GM19238 (cell line): Measurements from ENCODE around the gene SF3A2.

Experiments
- DNase-seq: peaks from one replicate; pipeline ENCODE4 v3.0.0; 2011; ENCODE audit warnings: low spot score; ENCODE audit not compliant: insufficient read length

The SF3A2 gene

DNA sequence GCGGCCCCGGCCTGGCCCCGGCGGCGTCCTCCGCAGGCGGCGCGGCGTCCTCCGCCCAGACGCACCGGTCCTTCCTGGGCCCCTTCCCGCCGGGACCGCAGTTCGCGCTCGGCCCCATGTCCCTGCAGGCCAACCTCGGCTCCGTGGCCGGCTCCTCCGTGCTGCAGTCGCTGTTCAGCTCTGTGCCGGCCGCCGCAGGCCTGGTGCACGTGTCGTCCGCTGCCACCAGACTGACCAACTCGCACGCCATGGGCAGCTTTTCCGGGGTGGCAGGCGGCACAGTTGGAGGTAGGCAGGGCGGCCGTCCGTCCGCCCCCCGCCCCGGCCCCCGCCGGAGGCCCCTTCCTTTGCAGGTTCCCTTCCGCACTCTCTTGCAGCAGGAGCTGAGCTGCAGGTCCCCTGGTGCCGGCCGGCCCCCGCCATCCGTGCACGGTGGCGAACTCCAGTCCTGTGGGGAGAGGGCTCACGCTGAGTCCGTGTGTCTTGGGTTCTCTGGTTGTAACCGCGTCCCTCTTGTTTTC is 9.7 kb upstream of the SF3A2 start:
- DNase-seq, result no peak

DNA sequence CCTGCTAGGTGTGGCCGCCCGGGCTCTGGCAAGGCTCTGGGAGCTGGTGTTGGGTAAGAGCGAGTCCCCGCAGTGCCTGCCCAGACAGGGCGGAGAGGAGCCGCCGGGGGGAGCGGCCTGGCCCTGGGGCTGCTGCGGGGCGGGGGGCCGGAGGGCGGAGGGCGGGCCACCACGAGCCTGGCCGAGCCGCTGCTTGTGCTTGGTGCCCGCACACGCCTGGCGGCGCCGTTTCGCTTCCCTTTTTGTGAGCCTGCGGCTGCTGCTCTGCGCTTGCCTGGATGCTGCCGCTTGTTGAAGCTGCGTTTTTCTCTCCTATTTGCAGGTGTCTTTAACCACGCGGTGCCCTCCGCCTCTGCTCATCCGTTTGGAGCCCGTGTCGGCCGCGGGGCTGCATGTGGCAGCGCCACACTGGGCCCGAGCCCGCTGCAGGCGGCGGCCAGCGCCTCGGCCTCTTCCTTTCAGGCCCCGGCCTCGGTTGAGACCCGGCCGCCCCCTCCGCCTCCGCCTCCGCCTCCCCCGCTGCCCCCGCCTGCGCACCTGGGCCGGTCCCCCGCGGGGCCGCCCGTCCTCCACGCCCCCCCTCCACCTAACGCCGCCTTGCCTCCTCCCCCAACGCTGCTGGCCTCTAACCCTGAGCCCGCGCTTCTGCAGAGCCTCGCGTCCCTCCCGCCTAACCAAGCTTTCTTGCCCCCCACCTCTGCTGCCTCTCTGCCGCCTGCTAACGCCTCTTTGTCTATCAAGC is 9.0 kb upstream of the SF3A2 start:
- no peak for DNase-seq

DNA sequence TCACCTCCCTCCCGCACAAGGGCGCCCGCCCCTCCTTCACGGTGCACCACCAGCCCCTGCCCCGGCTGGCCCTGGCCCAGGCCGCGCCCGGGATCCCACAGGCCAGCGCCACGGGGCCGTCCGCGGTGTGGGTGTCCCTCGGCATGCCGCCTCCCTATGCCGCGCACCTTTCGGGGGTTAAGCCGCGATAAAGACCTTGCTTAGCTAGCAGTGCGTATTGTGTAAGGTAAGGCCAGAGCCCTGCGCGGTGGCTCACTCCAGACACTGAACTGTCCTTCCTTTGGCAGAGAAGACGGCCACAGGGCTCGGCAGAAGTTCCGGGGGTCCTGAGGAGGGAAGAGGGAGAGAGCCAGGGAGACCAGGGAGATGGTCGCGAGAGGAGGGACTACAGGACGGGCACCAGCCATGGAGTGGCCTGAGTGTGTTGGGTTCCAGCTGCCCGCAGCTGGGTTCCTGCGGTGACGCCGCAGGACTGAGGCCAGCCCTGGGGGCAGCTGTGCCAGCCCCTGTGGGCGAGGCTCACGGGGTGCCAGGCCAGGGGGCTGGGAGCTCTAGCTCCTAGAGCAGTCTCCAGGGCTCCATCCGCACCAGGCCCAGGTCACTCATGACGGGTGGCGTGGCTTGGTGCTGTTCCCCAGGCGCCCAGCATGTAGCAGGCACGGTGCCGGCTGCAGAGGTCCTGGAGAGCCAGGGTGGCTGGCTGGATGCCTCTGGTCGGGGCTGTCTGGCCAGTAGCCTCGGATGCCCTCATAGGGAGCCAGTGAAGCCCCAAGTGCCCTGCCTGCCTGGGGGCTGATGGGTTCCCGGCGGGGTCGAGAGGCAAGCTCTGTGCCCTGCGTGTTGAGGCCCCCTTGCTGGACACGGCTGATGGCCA is 8.2 kb upstream of the SF3A2 start:
- DNase-seq, result no peak

DNA sequence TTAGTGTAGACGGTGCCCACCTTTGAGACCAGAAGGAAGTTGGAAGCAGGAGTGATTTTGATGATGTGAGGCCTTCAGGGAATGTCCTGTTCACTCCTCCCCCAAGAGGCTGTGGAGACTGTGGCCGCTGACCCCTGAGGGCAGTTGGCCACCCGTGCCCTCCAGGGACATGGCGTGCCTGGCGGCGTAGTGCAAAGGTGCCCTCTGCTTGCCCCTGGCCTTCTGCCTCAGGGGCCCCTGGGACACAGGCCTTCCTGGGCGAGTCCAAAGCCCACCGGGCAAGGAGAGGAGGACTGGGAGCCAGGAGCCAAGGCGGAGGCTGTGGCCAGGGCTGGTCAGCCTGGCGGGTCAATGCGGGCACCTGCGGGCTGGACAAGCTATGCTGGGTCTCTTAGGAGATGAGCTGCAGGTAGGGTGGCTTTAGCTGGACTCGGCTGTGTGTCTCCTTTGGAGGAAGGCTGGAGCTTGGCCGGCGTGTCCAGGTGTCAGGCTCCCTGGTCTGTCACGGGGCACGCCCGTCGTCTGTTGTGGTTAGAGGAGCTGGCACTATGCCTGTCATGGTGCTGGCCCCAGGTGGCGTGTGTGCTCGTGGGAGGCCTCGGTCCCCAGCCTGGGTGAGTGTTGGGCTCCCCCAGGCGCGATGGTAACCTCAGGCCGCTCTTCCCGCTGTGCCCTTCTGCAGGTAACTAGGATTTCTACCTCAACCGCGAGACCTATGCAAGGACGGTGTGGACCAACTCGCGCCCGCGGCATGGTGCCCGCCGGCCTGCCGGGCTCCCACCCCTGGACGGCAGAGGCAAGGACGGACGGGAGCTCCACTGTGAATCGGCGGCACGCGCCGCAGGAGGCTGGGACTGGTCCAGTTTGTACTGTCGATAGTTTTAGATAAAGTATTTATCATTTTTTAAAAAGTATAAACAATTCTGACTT is 7.3 kb upstream of the SF3A2 start:
- DNase-seq, result no peak

DNA sequence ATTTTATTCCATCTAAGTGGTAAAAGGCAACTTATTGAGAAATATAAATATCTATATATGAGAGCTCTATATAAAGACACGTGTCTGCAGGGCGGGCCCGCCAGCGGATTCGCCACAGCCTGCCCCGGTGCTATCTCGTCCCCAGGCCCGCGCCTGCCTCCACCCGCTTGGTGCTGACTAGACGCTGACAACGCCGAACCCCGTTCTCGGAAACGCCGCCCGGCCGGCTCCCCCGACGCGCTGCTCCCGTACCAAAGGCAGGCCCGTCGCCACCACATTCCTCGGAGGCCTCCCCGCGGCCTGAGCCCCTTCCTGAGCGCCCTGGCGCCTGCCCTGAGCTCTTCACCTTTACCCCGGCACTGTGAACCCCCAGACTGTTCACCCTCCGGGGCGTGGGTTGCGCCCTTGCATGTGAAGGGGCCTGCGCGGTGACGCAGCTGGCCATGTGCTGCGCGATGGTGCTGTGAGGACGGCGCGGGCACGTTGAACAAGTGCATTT is 6.5 kb upstream of the SF3A2 start:
- DNase-seq, result no peak

DNA sequence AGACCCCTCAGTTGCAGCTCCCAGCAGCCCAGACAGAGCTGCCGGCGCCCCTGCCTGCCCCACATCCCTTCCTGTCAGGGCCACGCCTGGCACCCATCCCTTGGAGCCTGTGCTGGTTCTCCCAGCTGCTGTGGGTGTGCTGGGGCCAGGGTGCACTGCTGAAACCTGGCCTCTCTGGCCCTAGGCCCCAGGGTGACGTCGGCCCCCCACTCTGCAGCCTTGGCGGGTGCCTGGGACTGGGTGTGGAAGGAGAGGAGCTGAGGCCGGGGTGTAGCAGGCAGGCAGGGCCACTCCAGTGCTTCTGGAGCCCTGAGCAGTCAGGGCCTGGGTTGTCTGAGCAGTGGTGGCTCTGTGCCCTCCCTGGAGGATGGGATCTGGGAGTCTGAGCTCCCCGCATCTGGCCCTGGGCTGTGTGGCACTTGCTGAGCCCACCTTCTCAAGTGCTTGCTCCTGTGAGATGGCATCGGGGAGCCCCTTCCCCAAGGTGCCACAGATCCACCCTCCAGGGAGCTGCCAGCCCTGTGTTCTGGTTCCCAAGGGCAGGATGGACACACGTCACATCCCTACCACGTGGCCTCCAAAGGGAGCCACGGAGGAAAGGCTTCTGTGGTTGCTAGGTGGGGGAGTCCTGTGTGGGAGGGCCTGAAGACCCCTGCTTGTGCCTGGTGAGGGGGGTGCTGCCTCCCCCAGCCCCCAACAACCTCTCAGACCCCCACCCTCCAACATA is 5.7 kb upstream of the SF3A2 start:
- DNase-seq, result no peak

DNA sequence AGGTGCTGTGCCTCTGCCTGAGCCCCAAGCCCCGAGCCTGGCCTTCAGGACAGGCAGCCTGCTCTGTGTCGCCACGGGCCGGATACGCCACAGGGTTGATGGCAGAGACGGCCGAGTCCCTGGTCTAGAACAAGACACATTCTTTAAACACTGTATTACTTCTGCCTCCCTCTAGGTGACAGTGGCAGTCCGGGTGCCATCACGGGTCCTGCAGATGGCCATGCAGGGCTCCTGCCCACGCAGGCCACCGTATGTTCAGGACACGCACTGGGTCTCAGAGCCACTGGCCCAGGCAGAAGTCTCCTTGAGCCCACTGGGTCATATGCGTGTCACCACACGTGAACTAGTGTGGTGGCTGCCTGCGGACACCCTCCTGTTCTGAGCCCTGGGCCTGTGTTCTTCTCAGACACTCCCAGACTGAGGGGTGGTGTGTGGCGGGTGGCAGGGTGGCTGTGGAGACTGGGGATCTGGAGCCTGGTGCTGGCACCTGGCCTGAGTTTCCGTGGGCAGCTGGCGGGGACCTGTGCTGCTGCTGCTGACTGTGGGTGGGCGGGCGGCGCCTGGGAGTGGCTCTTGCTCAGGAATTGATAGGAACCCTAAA is 4.9 kb upstream of the SF3A2 start:
- DNase-seq, result no peak

DNA sequence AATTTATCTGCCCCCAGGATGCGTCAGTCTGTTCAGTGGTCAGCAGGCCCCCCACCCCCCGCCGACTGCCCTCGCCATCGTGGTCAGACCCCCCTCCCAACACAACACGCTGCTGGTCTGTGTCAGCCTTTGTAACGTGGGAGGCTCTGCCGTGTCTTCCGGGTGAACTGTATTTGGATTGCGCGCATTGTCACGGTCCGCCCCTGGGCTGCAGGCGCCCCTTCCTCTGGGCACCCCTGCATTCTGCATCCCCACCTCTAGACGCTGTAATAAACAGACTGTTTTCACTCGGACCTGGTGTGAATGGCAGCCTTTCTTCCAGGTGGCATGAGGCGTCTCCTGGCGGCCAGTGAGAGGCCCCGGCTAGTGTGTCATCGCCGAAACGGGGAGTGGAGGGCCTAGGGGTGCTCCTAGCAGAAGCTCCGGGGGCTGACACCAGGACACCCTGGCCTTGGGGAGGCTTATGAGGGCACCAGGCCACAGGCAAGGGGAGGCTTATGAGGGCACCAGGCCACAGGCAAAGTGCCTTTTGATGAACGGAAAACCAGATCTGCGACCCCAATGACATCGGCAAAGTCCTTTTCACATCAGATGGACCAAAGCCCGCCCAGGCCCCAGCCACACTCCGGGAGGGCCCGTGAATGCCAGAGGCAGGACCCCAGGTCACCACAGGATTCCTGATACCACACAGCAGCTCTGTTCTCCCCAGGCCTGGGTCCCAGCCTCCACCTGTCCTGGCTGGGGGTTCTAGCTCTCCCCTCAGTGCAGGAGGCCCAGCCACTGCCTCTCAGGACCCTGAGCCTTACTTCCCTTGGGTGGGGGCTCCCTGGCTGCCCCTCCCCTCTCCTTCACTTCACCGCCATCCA is 4.1 kb upstream of the SF3A2 start:
- DNase-seq, result no peak

DNA sequence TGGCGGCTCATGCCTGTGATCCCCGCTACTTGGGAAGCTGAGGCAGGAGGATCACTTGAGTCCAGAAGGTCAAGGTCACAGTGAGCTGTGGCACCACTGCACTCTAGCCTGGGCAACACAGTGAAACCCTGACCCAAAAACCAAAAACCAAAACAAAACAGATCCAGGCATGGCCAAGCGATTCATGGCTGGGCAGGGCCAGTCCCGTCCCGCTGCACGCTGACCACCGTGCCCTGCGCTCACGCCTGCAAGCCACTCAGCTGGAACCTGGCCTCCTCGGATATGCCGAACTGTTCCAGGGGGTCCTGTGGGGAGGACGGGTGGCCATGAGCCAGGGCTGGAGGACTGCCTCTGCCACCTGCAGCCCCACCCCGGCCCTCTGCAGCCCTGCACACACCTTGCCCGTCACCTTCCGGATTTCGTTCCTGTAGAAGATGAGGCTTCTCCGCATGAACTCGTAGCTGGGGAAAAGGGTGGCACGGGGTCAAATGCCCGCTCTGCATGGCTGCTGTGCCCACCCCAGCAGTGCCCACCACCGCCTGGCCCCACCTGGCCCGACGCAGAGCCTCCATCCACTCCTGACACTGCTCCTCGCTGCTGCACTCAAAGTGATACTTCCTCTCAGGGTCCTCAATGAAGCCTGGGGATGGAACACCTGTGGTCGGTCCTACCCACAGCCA is 2.9 kb upstream of the SF3A2 start:
- DNase-seq, result no peak

DNA sequence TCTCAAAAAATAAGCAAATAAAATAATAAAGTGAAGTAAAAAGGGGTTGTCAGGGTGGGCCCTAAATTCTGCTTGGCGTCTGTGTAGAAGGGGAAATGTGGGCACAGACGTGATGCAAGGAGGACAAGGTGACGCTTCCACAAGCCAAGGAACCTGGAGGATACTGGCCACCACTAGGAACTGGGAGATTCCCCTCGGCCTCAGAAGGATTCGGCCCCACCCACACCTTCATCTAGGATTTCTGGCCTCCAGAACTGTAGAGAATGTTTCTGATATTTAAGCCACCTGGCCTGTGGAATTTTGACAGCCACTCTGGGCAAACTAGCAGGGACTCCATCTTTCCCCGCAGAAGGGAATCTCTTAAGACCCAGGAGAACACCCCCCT is 1.6 kb upstream of the SF3A2 start:
- DNase-seq, result no peak

DNA sequence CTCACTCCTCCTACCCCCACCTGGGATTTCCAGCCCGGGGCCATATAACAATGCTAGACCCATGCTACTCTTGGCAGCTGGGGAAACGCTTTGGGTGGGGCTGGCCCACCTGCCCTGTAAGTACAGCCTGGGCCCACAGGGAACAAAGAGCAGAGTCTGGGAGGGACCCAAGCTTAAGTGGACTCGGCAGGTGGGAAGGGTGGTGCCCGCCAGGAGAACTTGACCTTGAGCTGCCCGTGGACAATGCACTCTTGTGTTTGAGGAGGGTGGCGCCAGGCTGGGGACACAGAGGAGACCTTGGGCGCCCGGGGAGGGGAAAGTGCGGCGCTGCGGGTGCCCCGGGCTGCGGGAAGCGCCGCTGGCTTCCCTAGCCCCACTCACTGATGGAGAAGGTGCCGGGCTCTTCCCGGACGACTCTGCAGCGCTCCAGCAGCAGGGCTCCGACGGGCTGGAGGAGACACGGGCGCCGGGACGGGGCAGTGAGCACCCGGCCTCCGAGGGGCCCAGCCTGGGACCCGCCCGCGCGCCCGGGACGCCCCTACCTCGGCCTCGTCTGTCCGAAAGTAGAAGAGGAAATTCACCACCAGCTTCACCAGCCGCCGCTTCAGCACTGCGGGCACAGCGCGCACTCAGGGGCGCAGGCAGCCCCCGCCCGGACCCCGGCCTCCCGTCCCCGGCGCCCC is 1.1 kb upstream of the SF3A2 start:
- DNase-seq, result no peak

DNA sequence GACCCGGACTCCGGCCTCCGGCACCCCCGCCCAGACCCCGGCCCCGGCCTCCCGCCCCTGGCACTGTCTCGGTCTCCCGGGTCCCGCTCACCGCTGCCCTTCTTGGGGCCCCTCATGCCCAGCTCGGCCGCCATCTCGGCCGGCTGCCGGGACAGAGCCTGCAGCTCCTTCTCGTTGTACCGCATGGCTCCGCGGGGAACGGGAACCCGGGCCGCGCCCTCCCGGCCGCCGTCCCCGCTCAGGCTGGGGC is 635 bp upstream of the SF3A2 start:
- DNase-seq, result no peak

DNA sequence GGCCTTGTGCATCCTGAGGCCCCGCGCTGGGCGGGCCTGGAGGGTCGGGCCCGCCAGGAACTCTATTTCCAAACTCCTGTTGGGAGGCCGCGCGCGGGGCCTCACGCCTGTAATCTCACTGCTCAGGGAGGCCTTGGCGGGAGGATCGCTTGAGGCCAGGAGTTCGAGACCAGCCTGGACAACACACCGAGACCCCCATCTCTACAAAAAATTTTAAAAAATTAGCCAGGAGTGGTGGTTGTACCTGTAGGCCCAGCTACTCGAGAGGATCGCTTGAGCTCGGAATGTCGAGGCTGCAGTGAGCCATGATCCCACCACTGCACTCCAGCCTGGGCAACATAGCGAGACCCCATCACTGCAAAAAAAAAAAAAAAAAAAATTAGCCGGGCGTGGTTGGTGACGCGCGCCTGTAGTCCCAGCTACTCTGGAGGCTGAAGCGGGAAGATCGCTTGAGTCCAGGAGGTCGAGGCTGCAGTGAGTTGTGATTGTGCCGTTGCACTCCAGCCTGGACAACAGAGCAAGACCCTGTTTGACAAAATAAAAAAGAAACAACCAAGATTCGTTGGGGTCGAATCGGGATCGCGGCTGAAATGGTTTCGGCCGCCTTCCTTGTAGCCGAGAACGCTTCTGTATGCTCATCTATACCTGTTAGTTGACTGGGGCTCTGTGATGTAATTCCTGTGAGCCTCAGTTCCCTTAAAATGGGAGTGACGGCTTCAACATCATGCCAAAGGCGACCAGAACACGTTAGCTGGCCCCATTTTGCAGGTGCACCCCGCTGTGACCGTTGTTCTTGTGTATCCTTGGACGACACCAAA is 636 bp downstream of the SF3A2 start:
- DNase-seq, result no peak

DNA sequence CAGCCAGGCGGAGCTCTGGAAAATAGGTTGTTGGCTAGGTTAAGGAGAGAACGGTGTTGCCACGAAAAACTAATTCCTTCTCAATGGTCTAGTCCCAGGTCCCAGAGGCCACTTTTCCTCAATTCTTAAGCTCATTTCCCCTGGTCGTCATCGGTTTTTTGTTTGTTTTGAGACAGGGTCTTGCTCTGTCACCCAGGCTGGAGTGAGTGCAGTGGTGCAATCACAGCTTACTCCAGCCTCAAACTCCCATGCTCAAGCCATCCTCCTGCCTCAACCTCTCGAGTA is 1.2 kb downstream of the SF3A2 start:
- DNase-seq, result no peak

DNA sequence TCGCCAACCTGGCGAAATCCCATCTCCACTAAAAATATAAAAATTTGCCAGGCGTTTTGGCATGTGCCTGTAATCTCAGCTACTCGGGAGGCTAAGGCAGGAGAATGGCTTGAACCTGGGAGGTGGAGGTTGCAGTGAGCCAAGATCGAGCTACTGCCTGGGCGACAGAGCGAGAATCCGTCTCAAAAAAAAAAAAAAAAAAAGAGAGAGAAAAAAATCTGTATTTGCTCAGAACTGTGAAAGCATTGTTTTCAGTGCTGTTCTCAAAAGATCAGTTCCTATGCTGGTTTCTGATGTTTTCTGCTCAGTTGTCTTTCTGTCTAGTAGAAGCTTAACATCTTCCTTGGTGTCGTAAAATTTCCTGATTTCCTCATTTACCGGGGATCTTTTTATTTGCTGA is 2.5 kb downstream of the SF3A2 start:
- DNase-seq, result no peak

DNA sequence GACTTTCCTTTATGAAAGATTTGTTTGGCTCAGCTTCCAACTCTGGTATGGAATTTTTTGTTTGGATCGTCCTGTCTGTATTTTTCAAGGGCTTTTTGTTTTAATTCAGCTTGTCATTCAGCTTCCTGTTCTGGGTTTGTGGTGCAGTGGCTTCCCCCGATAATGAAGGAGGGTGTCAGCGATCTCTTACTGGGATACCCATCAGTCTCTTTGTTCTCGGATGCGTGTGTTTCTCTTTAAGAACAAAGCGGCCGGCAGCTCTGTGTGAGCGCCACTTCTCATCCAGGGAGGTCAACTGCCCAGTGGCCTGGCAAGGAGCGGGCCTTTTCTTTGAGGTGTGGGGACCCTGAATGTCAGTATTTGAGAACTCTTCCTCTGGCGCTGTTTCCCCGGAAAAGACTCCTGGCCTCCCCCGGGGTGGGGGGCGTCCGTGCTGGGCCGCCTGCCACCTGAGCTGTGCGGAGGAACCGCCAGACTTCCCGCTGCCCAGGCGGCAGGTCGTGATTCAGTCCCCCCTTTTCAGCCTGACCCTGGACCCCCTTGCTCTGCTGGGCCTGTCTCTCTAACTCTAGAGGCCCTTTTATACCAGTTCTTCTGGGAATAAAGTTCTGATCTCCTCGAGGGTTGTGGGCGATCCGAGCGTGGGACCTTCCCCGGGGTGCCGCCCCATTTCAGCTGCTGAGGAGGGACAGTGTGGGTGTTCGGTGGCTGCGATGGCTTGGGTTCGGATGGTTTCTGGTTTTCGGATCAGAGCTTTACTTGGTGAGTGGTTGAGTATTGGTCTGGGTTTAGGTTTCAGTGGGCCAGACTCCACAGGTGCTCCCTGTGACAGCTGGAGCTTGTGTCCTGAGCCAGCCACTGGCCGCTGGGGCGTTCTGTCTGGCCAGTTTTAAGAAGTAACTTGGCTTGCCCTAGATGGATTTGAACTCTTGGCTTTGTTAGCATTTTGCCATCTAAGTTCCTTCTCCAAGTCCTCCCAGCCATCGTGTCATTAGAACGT is 3.4 kb downstream of the SF3A2 start:
- no peak for DNase-seq
